Endothelial cell of umbilical vein (primary cell): Measurements from ENCODE around the gene SDCCAG8. TPM values are rescaled to one million over a fixed set of nuclear protein-coding genes. Genes with fewer than 3 reads are reported as not detected.

ENCODE experiments used
- BruUV-seq: library from RNA; stranded (reverse); fragments of 400-500 nt; replicated peaks from 2 replicates; lab custom pipeline; 2021; lab: Mats Ljungman, UMichigan
- CTCF ChIA-PET: fragments of 300-600, 350-600 bp; sonication (Branson Sonifier 250); formaldehyde crosslinking; loops from one replicate; lab custom pipeline; 2021; ENCODE audit warnings: antibody characterized with exemption, inconsistent platforms; lab: Charles Lee
- POLR2A ChIA-PET: fragments of 300-600, 350-600 bp; sonication (Branson Sonifier 250); formaldehyde crosslinking; loops from one replicate; lab custom pipeline; 2021; ENCODE audit warnings: antibody characterized with exemption, inconsistent platforms; lab: Charles Lee
- DNase-seq: peaks from one replicate; pipeline ENCODE4 v3.0.0-alpha.2; 2011; ENCODE audit warnings: low read depth, low spot score
- FAIRE-seq: peaks from 2 replicates; lab custom pipeline; 2011; peaks lifted over from hg19 to GRCh38; lab: Jason Lieb, UNC
- H2AFZ ChIP-seq: 2 replicates; pipeline ENCODE4 v1.6.0; 2012; ENCODE audit warnings: low read depth, low read length, control low read depth, inconsistent platforms
- H3K27ac ChIP-seq: 2 replicates; pipeline ENCODE4 v1.5.1; 2011; ENCODE audit warnings: low read depth, mild to moderate bottlenecking, control low read depth, low read length, moderate library complexity; ENCODE audit not compliant: insufficient read depth
- H3K27me3 ChIP-seq, 2 experiments: 2 replicates each; pipeline versions ENCODE4 v1.6.0 to v1.6.1; 2011; ENCODE audit warnings: low read length in 2 of 2, mixed read lengths in 1 of 2; ENCODE audit not compliant: control insufficient read depth in 2 of 2, insufficient read depth in 2 of 2
- H3K36me3 ChIP-seq, 2 experiments: 2 replicates in 1 of 2; 3 replicates in 1 of 2; pipeline ENCODE4 v1.5.1; 2011; ENCODE audit warnings: low read length in 2 of 2, mild to moderate bottlenecking in 1 of 2, moderate library complexity in 1 of 2; ENCODE audit not compliant: control insufficient read depth in 2 of 2, insufficient read depth in 2 of 2; ENCODE audit errors: extremely low read depth in 1 of 2
- H3K4me1 ChIP-seq: 3 replicates; pipeline ENCODE4 v1.5.1; 2011; ENCODE audit warnings: mild to moderate bottlenecking, low read length; ENCODE audit not compliant: control insufficient read depth, insufficient read depth; ENCODE audit errors: extremely low read depth
- H3K4me2 ChIP-seq: 2 replicates; pipeline ENCODE4 v1.6.1; 2011; ENCODE audit warnings: low read length, control low read depth, mixed read lengths; ENCODE audit not compliant: insufficient read depth
- H3K4me3 ChIP-seq, 3 experiments: fragments of 200-600 bp in 1 of 3; sonication (generic), shearing (Covaris generic) in 1 of 3; replicated peaks in 1 of 3; 2 replicates each; pipeline ENCODE4 v1.5.1; 2011 to 2016; ENCODE audit warnings: control low read depth in 3 of 3, low read length in 3 of 3, mild to moderate bottlenecking in 2 of 3, inconsistent platforms in 1 of 3, low read depth in 1 of 3, moderate library complexity in 1 of 3; ENCODE audit not compliant: insufficient read depth in 1 of 3
- H3K79me2 ChIP-seq: 2 replicates; pipeline ENCODE4 v1.6.0; 2012; ENCODE audit warnings: low read length, inconsistent platforms; ENCODE audit not compliant: control insufficient read depth, insufficient read depth
- H3K9ac ChIP-seq: replicated peaks from 2 replicates; pipeline ENCODE3; 2011; ENCODE audit warnings: low read length, control low read depth; ENCODE audit not compliant: insufficient read depth; ENCODE audit errors: extremely low read depth
- H3K9me1 ChIP-seq: replicated peaks from 3 replicates; pipeline ENCODE4 v1.6.0; 2011; ENCODE audit warnings: mild to moderate bottlenecking, low read length; ENCODE audit not compliant: control insufficient read depth, insufficient read depth; ENCODE audit errors: extremely low read depth
- H3K9me3 ChIP-seq: replicated peaks from 2 replicates; pipeline ENCODE4 v1.5.1; 2012; ENCODE audit warnings: low read length, inconsistent platforms; ENCODE audit not compliant: control insufficient read depth, insufficient read depth
- H4K20me1 ChIP-seq: replicated peaks from 2 replicates; pipeline ENCODE3; 2011; ENCODE audit warnings: mild to moderate bottlenecking, low read length; ENCODE audit not compliant: control insufficient read depth, insufficient read depth; ENCODE audit errors: extremely low read depth
- EZH2 ChIP-seq: IDR thresholded peaks from 2 replicates; pipeline ENCODE4 v1.6.1; 2012; ENCODE audit warnings: borderline replicate concordance, low read depth, mild to moderate bottlenecking, moderate library complexity, low read length, inconsistent platforms; ENCODE audit not compliant: severe bottlenecking
- FOS ChIP-seq: IDR thresholded peaks from 2 replicates; pipeline ENCODE4 v1.6.1; 2011; ENCODE audit warnings: mild to moderate bottlenecking, low read length, moderate library complexity, borderline replicate concordance; ENCODE audit not compliant: insufficient read depth
- GATA2 ChIP-seq: IDR thresholded peaks from 2 replicates; pipeline ENCODE4 v1.7.0; 2011; ENCODE audit warnings: low read depth, mild to moderate bottlenecking, moderate library complexity, mixed read lengths, low read length; ENCODE audit not compliant: insufficient read length, insufficient read depth
- JUN ChIP-seq: IDR thresholded peaks from 2 replicates; pipeline ENCODE4 v1.6.1; 2011; ENCODE audit warnings: borderline replicate concordance, low read depth; ENCODE audit not compliant: insufficient read length, insufficient read depth
- MYC ChIP-seq: IDR thresholded peaks from one replicate; pipeline ENCODE4 v1.6.1; 2011; ENCODE audit warnings: mild to moderate bottlenecking, low read depth, low read length
- POLR2AphosphoS5 ChIP-seq: IDR thresholded peaks from 2 replicates; pipeline ENCODE4 v1.6.1; 2012; ENCODE audit warnings: low read depth, mild to moderate bottlenecking, control low read depth, low read length, moderate library complexity; ENCODE audit not compliant: insufficient read depth
- dilution Hi-C: fragments of 300-500 bp; cut with MboI; formaldehyde crosslinking; loops from one replicate; pipeline ENCODE4 v1.15.0; 2019; ENCODE audit warnings: low sequenced_read_pairs; ENCODE audit not compliant: extremely low pct_ligation_motif_present
- intact Hi-C: fragments of 100-400 bp; cut with micrococcal nuclease; formaldehyde crosslinking; loops from one replicate; pipeline ENCODE4 v1.10.0; 2022
- polyA plus RNA-seq, 4 experiments: library from polyadenylated mRNA; depleted of rRNA in 3 of 4; stranded (reverse) in 3 of 4; unstranded in 1 of 4; fragments of >200 nt; gene quantifications; 2 replicates each; pipeline versions ENCODE4 v1.2.1 to v1.2.3, GENCODE V29; 2011 to 2012; ENCODE audit warnings: missing spikeins in 1 of 4
- total RNA-seq: library from RNA; stranded (reverse); gene quantifications from 2 replicates; pipeline ENCODE4 v1.2.3, GENCODE V29; 2021
- TF ChIP-seq, protein P1 (sequence below), 2 donors: IDR thresholded peaks; 1 replicate in 1 of 2; 2 replicates in 1 of 2; pipeline ENCODE4 v1.5.1; 2011; ENCODE audit warnings: low read length in 2 of 2, mild to moderate bottlenecking in 2 of 2, moderate library complexity in 2 of 2, control low read depth in 1 of 2, inconsistent platforms in 1 of 2, low read depth in 1 of 2; ENCODE audit not compliant: insufficient read depth in 1 of 2; ENCODE audit errors: extremely low read depth in 1 of 2
- TF ChIP-seq, protein P2 (sequence below): IDR thresholded peaks from 2 replicates; pipeline ENCODE4 v1.6.1; 2011; ENCODE audit not compliant: insufficient read depth, insufficient read length

The SDCCAG8 gene
- total and polyA plus RNA-seq, 2 donors (not counting 3 experiments of a cell fraction or from before 2014, with no cell fraction given) = 14.6 to 25.7 TPM

DNA sequence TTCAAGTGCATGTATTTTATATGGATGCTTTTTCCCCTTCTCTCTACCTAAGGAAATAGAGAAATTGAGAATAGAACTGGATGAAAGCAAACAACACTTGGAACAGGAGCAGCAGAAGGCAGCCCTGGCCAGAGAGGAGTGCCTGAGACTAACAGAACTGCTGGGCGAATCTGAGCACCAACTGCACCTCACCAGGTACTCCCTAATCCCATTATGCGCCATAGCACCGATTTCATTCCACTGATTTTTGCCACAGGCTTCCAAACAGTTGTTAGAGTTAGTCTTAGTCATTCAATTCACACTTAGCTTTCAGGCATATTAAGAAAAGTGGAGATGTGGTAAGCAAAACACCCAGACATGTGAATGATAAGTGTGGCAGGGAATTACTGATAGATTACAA lies 122.8 kb downstream of the SDCCAG8 start:
- Histone ChIP-seq H3K27me3 (no peaks in the 10 kb centered on the region), H2AFZ (no peak overlapping the region), H3K27ac (no peak overlapping the region), H3K4me2 (no peak overlapping the region), H3K36me3 (peaks cover 0 to 3% of the 10 kb centered on the region in 2 experiments), H3K79me2 (no peaks in the 10 kb centered on the region), H3K4me3 (no peak overlapping the region), H3K9me1 (no peaks in the 10 kb centered on the region), H3K9ac (no peak overlapping the region), H4K20me1 (no peaks in the 10 kb centered on the region), H3K4me1 (no peaks in the 10 kb centered on the region), H3K9me3 (no peaks in the 10 kb centered on the region)
- no peak for FAIRE-seq
- intact Hi-C loops = no loop called here
- ChIA-PET POLR2A (no interaction called here), CTCF (interaction anchor here (0.6 to 1.3 kb wide), 3 partner anchors 12 to 910 kb away, joined by 3 read pairs; no protein-coding TSS in a partner anchor)
- TF ChIP-seq MYC (no peak), POLR2AphosphoS5 (no peak)
- TF ChIP-seq, protein P1, sequence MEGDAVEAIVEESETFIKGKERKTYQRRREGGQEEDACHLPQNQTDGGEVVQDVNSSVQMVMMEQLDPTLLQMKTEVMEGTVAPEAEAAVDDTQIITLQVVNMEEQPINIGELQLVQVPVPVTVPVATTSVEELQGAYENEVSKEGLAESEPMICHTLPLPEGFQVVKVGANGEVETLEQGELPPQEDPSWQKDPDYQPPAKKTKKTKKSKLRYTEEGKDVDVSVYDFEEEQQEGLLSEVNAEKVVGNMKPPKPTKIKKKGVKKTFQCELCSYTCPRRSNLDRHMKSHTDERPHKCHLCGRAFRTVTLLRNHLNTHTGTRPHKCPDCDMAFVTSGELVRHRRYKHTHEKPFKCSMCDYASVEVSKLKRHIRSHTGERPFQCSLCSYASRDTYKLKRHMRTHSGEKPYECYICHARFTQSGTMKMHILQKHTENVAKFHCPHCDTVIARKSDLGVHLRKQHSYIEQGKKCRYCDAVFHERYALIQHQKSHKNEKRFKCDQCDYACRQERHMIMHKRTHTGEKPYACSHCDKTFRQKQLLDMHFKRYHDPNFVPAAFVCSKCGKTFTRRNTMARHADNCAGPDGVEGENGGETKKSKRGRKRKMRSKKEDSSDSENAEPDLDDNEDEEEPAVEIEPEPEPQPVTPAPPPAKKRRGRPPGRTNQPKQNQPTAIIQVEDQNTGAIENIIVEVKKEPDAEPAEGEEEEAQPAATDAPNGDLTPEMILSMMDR (IDR thresholded peaks at IDR 0.05; ENCODE audit: extremely low read depth in 1 of 2, insufficient read depth in 1 of 2, low read depth in 1 of 2, low read length in 2 of 2) = no peak
- no TSS peak for BruUV-seq
- DNase-seq = no peak
- dilution Hi-C loops = no loop called here

DNA sequence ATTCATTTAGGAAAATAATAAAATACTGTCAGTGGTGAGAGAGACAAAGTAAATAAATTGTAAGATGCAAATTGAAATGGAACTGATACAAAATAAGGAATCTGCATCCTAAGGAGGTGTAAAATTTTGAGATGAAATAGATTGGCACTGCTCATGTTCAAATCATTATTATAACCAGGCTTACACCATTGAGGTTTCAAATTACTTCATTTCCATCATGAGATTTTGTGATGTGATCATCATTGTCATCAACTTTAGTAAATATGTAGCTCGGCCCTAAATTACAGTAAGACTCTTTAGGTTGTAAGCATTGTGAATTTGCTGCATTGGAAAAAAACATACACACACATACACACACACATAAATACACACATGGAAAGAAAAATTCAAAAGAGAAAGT lies 123.4 kb downstream of the SDCCAG8 start:
- Histone ChIP-seq H3K9me3 (no peaks in the 10 kb centered on the region), H3K27me3 (no peaks in the 10 kb centered on the region), H3K4me3 (no peak overlapping the region), H3K4me1 (no peaks in the 10 kb centered on the region), H3K4me2 (no peak overlapping the region), H2AFZ (no peak overlapping the region), H3K9me1 (no peaks in the 10 kb centered on the region), H3K27ac (no peak overlapping the region), H3K9ac (no peak overlapping the region), H4K20me1 (no peaks in the 10 kb centered on the region), H3K79me2 (no peaks in the 10 kb centered on the region), H3K36me3 (peaks cover 0 to 3% of the 10 kb centered on the region in 2 experiments)
- CTCF ChIA-PET = interaction anchor here (1.3 kb wide), 1 partner anchor 910 kb away, joined by 3 read pairs; no protein-coding TSS in a partner anchor
- dilution Hi-C loops = no loop called here
- POLR2A ChIA-PET = no interaction called here
- FAIRE-seq (no peak), DNase-seq (no peak)
- BruUV-seq = no TSS peak
- TF ChIP-seq, protein P2, sequence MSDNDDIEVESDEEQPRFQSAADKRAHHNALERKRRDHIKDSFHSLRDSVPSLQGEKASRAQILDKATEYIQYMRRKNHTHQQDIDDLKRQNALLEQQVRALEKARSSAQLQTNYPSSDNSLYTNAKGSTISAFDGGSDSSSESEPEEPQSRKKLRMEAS = no peak
- TF ChIP-seq GATA2 = no peak
- no peak for TF ChIP-seq FOS
- no peak for TF ChIP-seq MYC
- no peak for TF ChIP-seq POLR2AphosphoS5
- TF ChIP-seq EZH2 = no peak
- no peak for TF ChIP-seq JUN
- intact Hi-C loops = no loop called here
